GM18861 (cell line): ENCODE data around the gene SYCN.
"Not testable (repeated sequence)": the region's sequence is repeated elsewhere in the genome, so short reads cannot be mapped to it uniquely, and the experiment has no call there.

Source experiments
- ATAC-seq: cut with Tn5 transposase; IDR thresholded peaks from one replicate; pipeline ENCODE4 v1.9.1; 2021; ENCODE audit not compliant: unreplicated experiment

SYCN gene

GRCh38 chr19:39203372-39204341, at the start of gene SYCN:
Gene SYCN, minus strand, starts transcription at chr19:39204263. Its CDS starts 9 bp downstream, at chr19:39204254.
- no peak for ATAC-seq

- no peak for ATAC-seq
Measured at GRCh38 chr19:39253374-39254149, 49.5 kb upstream of the SYCN start.

GRCh38 chr19:39252458-39252857, 48.4 kb upstream of the SYCN start:
- no peak for ATAC-seq

GRCh38 chr19:39251846-39252245, 47.8 kb upstream of the SYCN start:
- no peak for ATAC-seq

GRCh38 chr19:39251081-39251480, 47.0 kb upstream of the SYCN start:
- no peak for ATAC-seq

GRCh38 chr19:39248806-39249205, 44.7 kb upstream of the SYCN start, which contains the start of gene IFNL4:
Gene IFNL4, minus strand, starts transcription at chr19:39248856.
- ATAC-seq = no peak

GRCh38 chr19:39247701-39248664, 43.9 kb upstream of the SYCN start:
- no peak for ATAC-seq

- no peak for ATAC-seq
Measured at GRCh38 chr19:39246951-39247669, 43.0 kb upstream of the SYCN start.

- not testable (repeated sequence) for ATAC-seq
Measured at GRCh38 chr19:39245166-39245565, 41.1 kb upstream of the SYCN start.

GRCh38 chr19:39244410-39245100, 40.5 kb upstream of the SYCN start, which contains the start of gene IFNL3:
Gene IFNL3, minus strand, starts transcription at chr19:39245006. Its CDS starts 39 bp downstream, at chr19:39244967.
- not testable (repeated sequence) for ATAC-seq

- not testable (repeated sequence) for ATAC-seq
Measured at GRCh38 chr19:39243741-39244140, 39.7 kb upstream of the SYCN start.

- ATAC-seq = no peak
Measured at GRCh38 chr19:39240421-39240820, 36.4 kb upstream of the SYCN start.

- no peak for ATAC-seq
Measured at GRCh38 chr19:39238944-39239343, 34.9 kb upstream of the SYCN start.

GRCh38 chr19:39238209-39238608, 34.1 kb upstream of the SYCN start:
- ATAC-seq = no peak

- ATAC-seq = no peak
Measured at GRCh38 chr19:39237200-39238184, 33.4 kb upstream of the SYCN start.

GRCh38 chr19:39236527-39236926, 32.5 kb upstream of the SYCN start:
- no peak for ATAC-seq

- ATAC-seq = no peak
Measured at GRCh38 chr19:39232708-39233107, 28.6 kb upstream of the SYCN start.
